IMR-90 (cell line): ENCODE results near the gene ALPK3.

ENCODE experiments used
- BHLHE40 ChIP-seq: fragments of 150-350 bp; IDR thresholded peaks from 2 replicates; pipeline ENCODE4 v1.6.1; 2016; ENCODE audit warnings: mild to moderate bottlenecking, low read depth, low read length
- CEBPB ChIP-seq: IDR thresholded peaks from 2 replicates; pipeline ENCODE4 v1.6.1; 2012; ENCODE audit warnings: low read depth, low read length, improper control_type of control experiment
- CTCF ChIP-seq: conservative IDR thresholded peaks from 2 replicates; pipeline ENCODE4 v1.5.1; 2012; ENCODE audit warnings: mild to moderate bottlenecking, low read depth, low read length, improper control_type of control experiment
- FOS ChIP-seq: fragments of 150-350 bp; IDR thresholded peaks from 2 replicates; pipeline ENCODE4 v1.6.1; 2016; ENCODE audit warnings: low read depth, low read length
- MXI1 ChIP-seq: IDR thresholded peaks from 2 replicates; pipeline ENCODE4 v1.6.1; 2012; ENCODE audit warnings: low read depth, mild to moderate bottlenecking, low read length, moderate library complexity, borderline replicate concordance
- POLR2A ChIP-seq: IDR thresholded peaks from 2 replicates; pipeline ENCODE4 v1.6.1; 2012; ENCODE audit warnings: mild to moderate bottlenecking, low read depth, low read length
- RCOR1 ChIP-seq: IDR thresholded peaks from 2 replicates; pipeline ENCODE4 v1.6.1; 2012; ENCODE audit warnings: mild to moderate bottlenecking, low read length, improper control_type of control experiment; ENCODE audit not compliant: insufficient replicate concordance
- RFX5 ChIP-seq: IDR thresholded peaks from 2 replicates; pipeline ENCODE4 v1.8.0; 2012; ENCODE audit warnings: low read depth, mild to moderate bottlenecking, low read length, moderate library complexity
- SMC3 ChIP-seq: fragments of 150-350 bp; IDR thresholded peaks from 2 replicates; pipeline ENCODE4 v1.6.1; 2016; ENCODE audit warnings: low read depth, mild to moderate bottlenecking, antibody characterized with exemption, low read length, moderate library complexity
- TF ChIP-seq, protein P1 (sequence below): fragments of 150-350 bp; IDR thresholded peaks from 2 replicates; pipeline ENCODE4 v1.6.1; 2017; ENCODE audit warnings: mild to moderate bottlenecking, antibody characterized with exemption, low read length, low read depth

GRCh38 chr15:84880007-84880406, 62.9 kb downstream of the ALPK3 start:
- no peak for TF ChIP-seq POLR2A
- no peak for TF ChIP-seq CTCF
- no peak for TF ChIP-seq SMC3
- TF ChIP-seq RCOR1, result no peak
- TF ChIP-seq RFX5, result no peak
- TF ChIP-seq CEBPB, result no peak
- no peak for TF ChIP-seq MXI1
- no peak for TF ChIP-seq BHLHE40
- no peak for TF ChIP-seq FOS
- TF ChIP-seq, protein P1, sequence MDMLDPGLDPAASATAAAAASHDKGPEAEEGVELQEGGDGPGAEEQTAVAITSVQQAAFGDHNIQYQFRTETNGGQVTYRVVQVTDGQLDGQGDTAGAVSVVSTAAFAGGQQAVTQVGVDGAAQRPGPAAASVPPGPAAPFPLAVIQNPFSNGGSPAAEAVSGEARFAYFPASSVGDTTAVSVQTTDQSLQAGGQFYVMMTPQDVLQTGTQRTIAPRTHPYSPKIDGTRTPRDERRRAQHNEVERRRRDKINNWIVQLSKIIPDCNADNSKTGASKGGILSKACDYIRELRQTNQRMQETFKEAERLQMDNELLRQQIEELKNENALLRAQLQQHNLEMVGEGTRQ, result no peak
